C4-2B (cell line): ENCODE data around the gene LRRN2.
"Not testable (repeated sequence)": the region's sequence is repeated elsewhere in the genome, so short reads cannot be mapped to it uniquely, and the experiment has no call there.

ENCODE experiments used
- H3K27ac ChIP-seq: fragments of 450-650 bp; 2 replicates; pipeline ENCODE4 v1.5.1; 2017
- ZFX ChIP-seq: fragments of 450-650 bp; IDR thresholded peaks from 2 replicates; pipeline ENCODE4 v1.6.1; 2017
- TF ChIP-seq, protein P1 (sequence below): fragments of 450-650 bp; conservative IDR thresholded peaks from 2 replicates; pipeline ENCODE4 v1.5.1; 2017; ENCODE audit warnings: mild to moderate bottlenecking

Gene LRRN2

DNA sequence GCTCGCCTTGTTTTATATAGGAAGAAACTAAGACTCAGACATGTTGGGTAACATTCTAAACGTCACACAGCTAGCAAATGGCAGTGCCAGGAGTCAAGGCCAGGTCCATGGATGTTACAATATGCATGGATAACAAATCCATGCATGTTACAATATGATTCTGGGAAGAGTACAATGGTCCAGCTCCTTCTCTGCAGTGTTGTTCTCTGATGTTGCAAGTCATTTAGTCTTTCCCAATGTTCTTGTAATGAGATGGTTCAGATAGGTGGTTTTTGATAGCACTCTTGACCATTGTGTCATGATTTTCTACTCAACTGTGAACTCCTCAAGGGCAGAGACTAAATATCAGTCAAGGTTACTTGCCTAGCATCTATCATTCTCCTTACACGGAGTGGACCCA lies 15.7 kb upstream of the LRRN2 start:
- H3K27ac ChIP-seq, result no peak overlapping the region
- TF ChIP-seq, protein P1, sequence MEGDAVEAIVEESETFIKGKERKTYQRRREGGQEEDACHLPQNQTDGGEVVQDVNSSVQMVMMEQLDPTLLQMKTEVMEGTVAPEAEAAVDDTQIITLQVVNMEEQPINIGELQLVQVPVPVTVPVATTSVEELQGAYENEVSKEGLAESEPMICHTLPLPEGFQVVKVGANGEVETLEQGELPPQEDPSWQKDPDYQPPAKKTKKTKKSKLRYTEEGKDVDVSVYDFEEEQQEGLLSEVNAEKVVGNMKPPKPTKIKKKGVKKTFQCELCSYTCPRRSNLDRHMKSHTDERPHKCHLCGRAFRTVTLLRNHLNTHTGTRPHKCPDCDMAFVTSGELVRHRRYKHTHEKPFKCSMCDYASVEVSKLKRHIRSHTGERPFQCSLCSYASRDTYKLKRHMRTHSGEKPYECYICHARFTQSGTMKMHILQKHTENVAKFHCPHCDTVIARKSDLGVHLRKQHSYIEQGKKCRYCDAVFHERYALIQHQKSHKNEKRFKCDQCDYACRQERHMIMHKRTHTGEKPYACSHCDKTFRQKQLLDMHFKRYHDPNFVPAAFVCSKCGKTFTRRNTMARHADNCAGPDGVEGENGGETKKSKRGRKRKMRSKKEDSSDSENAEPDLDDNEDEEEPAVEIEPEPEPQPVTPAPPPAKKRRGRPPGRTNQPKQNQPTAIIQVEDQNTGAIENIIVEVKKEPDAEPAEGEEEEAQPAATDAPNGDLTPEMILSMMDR, result no peak
- TF ChIP-seq ZFX, result no peak

DNA sequence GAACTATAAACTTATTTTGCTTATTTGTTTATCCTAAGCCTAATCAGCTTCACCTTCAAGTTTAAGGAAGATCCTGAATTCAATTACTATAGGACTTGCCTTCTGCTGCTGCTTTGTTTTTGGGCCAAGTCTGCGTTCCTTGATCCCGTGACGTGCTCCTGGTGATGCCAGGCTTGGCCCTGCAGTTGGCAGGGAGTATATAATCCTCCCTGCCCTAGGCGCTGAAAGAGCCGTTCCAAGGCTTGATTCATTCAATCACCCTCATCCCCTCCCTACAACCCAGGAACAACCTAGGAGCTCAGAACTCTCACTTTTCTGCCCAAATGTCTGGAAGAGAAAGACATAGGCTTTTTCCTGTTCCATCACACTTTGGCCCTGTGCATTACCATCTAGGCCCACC lies 12.4 kb upstream of the LRRN2 start:
- H3K27ac ChIP-seq, result no peak overlapping the region
- no peak for TF ChIP-seq ZFX
- TF ChIP-seq, protein P1, result no peak

- no peak overlapping the region for H3K27ac ChIP-seq
- TF ChIP-seq ZFX, result no peak
- TF ChIP-seq, protein P1, result no peak
Measured at GRCh38 chr1:204696606-204697005, 11.1 kb upstream of the LRRN2 start.

DNA sequence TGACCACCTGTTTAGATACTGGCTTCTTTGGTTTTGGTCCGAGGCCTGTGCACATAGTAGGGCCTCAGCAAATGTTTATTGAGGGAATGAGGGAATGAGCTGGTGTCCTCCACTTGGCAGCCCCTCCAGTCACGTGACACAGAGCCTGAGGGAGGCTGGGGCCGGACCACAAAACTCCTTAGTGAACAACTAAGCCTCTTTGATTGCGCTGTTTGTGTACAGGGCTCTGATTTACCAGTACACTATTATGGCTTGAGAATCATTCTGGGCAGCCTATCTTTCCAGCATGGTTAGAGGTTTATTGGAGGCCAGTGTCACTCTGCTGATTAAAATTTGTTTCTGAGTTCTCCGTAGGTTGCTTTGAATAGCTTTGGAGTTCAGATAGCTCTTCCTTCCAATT lies 10.2 kb upstream of the LRRN2 start:
- no peak overlapping the region for H3K27ac ChIP-seq
- TF ChIP-seq, protein P1, result no peak
- no peak for TF ChIP-seq ZFX

GRCh38 chr1:204694145-204694544 lies 8.6 kb upstream of the LRRN2 start:
- TF ChIP-seq ZFX, result no peak
- TF ChIP-seq, protein P1, result no peak
- no peak overlapping the region for H3K27ac ChIP-seq

GRCh38 chr1:204692841-204693356 lies 7.4 kb upstream of the LRRN2 start:
- TF ChIP-seq, protein P1, result no peak
- TF ChIP-seq ZFX, result no peak
- H3K27ac ChIP-seq, result no peak overlapping the region

DNA sequence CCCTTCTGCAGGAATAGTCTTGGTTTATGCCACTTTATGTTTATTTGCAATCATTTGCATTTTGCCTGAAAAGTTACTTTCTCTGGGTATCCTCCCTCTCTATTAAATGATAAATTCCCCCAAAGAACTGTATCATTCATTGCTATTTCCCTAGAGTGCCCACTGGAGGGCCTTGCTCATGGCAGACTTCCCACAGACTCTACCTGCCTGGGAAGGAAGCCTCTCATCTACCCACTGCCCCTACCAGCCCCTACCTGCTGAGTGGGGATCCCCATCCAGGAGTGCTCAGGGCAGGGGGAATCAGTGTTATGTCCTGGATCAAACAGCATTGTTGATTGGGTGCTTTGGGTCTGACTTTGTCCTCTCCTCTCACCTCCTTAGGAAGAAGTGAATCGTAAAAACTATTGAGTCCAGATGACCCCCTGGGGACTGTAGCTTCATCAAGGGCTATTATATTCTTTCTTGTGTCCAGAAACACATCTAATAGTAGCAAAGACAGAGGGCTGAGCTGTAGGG lies 6.8 kb upstream of the LRRN2 start:
- no peak overlapping the region for H3K27ac ChIP-seq
- no peak for TF ChIP-seq ZFX
- TF ChIP-seq, protein P1, result no peak; the same call in 1 of the 2 replicates

GRCh38 chr1:204691328-204691730 lies 5.8 kb upstream of the LRRN2 start:
- not testable (repeated sequence) for H3K27ac ChIP-seq
